Measurements from ENCODE around the gene LCMT1.

- TF ChIP-seq CTCF (IDR thresholded peaks at IDR 0.05; ENCODE audit: borderline replicate concordance, extremely low read depth, low read length, poor library complexity, severe bottlenecking) (no peak), EZH2 (IDR thresholded peaks at IDR 0.05; ENCODE audit: borderline replicate concordance, low read depth, low read length, severe bottlenecking) (no peak)
These were observed 27.8 kb upstream of the LCMT1 start for GRCh38 chr16:25083701-25084100.
